Glutamatergic neuron (in vitro differentiated cells): ENCODE measurements around the gene SERGEF. TPM values are rescaled to one million over a fixed set of nuclear protein-coding genes. Genes with fewer than 3 reads are reported as not detected.

ENCODE experiments used
- DNase-seq: peaks from one replicate; pipeline ENCODE4 v3.0.0; 2022
- H3K27ac Mint-ChIP-seq: one replicate; pipeline ENCODE4 v1.8.0; 2020; ENCODE audit warnings: mild to moderate bottlenecking, mixed read lengths, inconsistent platforms; ENCODE audit not compliant: unreplicated experiment
- H3K27me3 Mint-ChIP-seq: one replicate; pipeline ENCODE4 v1.8.0; 2020; ENCODE audit warnings: mild to moderate bottlenecking, moderate library complexity, mixed read lengths, inconsistent platforms; ENCODE audit not compliant: unreplicated experiment
- H3K36me3 Mint-ChIP-seq: one replicate; pipeline ENCODE4 v1.8.0; 2020; ENCODE audit warnings: mild to moderate bottlenecking, mixed read lengths, inconsistent platforms; ENCODE audit not compliant: unreplicated experiment
- H3K4me1 Mint-ChIP-seq: one replicate; pipeline ENCODE4 v1.8.0; 2020; ENCODE audit warnings: mild to moderate bottlenecking, low read depth, mixed read lengths, inconsistent platforms; ENCODE audit not compliant: unreplicated experiment
- H3K4me3 Mint-ChIP-seq: one replicate; pipeline ENCODE4 v1.8.0; 2020; ENCODE audit warnings: mild to moderate bottlenecking, mixed read lengths, inconsistent platforms; ENCODE audit not compliant: unreplicated experiment
- H3K9me3 Mint-ChIP-seq: one replicate; pipeline ENCODE4 v1.8.0; 2020; ENCODE audit warnings: mild to moderate bottlenecking, moderate library complexity, mixed read lengths, inconsistent platforms; ENCODE audit not compliant: unreplicated experiment
- CTCF ChIP-seq: fragments of 200-600 bp; sonication (generic); IDR thresholded peaks from one replicate; pipeline ENCODE4 v1.5.0; 2021; ENCODE audit not compliant: partially characterized antibody, unreplicated experiment
- total RNA-seq: library from RNA; stranded (reverse); fragmentation: NEBNext Ultra II Directional; extraction: Animal tissue kit (Norgen Biotek cat#: 25700); gene quantifications from one replicate; pipeline ENCODE4 v1.2.1, GENCODE V29; 2021; ENCODE audit not compliant: unreplicated experiment

Gene SERGEF
- total RNA-seq, 1 donor from 2014 or later, result 42.5 TPM

GRCh38 chr11:17988465-17988864 is 24.4 kb downstream of the SERGEF start:
- Mint-ChIP-seq H3K9me3 (peaks cover 1% of the 10 kb centered on the region), H3K27ac (no peak overlapping the region)

GRCh38 chr11:17987826-17988225 is 25.0 kb downstream of the SERGEF start:
- H3K36me3 Mint-ChIP-seq, result no peaks in the 10 kb centered on the region
- peaks cover 2% of the 10 kb centered on the region for H3K27me3 Mint-ChIP-seq
- TF ChIP-seq CTCF, result no peak
- DNase-seq, result no peak
- H3K9me3 Mint-ChIP-seq, result peaks cover 1% of the 10 kb centered on the region
- no peaks in the 10 kb centered on the region for H3K4me1 Mint-ChIP-seq
- H3K27ac Mint-ChIP-seq, result no peak overlapping the region
- no peak overlapping the region for H3K4me3 Mint-ChIP-seq

More at GRCh38 chr11:17988465-17988864, 24.4 kb downstream of the SERGEF start:
- no peak for DNase-seq
- Mint-ChIP-seq H3K4me3 (no peak overlapping the region), H3K27me3 (peaks cover 2% of the 10 kb centered on the region), H3K36me3 (no peaks in the 10 kb centered on the region), H3K4me1 (no peaks in the 10 kb centered on the region)
- no peak for TF ChIP-seq CTCF

- Mint-ChIP-seq H3K27me3 (peaks cover 2% of the 10 kb centered on the region), H3K4me1 (no peaks in the 10 kb centered on the region), H3K4me3 (no peak overlapping the region), H3K36me3 (no peaks in the 10 kb centered on the region), H3K9me3 (peaks cover 1% of the 10 kb centered on the region), H3K27ac (no peak overlapping the region)
- no peak for DNase-seq
- TF ChIP-seq CTCF, result no peak
Measured at GRCh38 chr11:17986711-17987220, 26.1 kb downstream of the SERGEF start.

GRCh38 chr11:17986007-17986710 is 26.7 kb downstream of the SERGEF start:
- no peak for TF ChIP-seq CTCF
- Mint-ChIP-seq H3K27me3 (peaks cover 2% of the 10 kb centered on the region), H3K4me3 (no peak overlapping the region), H3K36me3 (no peaks in the 10 kb centered on the region), H3K9me3 (peaks cover 1% of the 10 kb centered on the region), H3K27ac (no peak overlapping the region), H3K4me1 (no peaks in the 10 kb centered on the region)
- DNase-seq, result no peak

GRCh38 chr11:17985517-17985916 is 27.3 kb downstream of the SERGEF start:
- H3K4me1 Mint-ChIP-seq, result no peaks in the 10 kb centered on the region
- no peak overlapping the region for H3K4me3 Mint-ChIP-seq
- no peak for TF ChIP-seq CTCF
- no peak overlapping the region for H3K27ac Mint-ChIP-seq
- H3K36me3 Mint-ChIP-seq, result no peaks in the 10 kb centered on the region
- peaks cover 1% of the 10 kb centered on the region for H3K9me3 Mint-ChIP-seq
- no peak for DNase-seq
- peaks cover 2% of the 10 kb centered on the region for H3K27me3 Mint-ChIP-seq
